Neuron (in vitro differentiated cells): ENCODE data around the gene ZBED4.

Source experiments
- H2AFZ ChIP-seq: one replicate; pipeline ENCODE4 v1.6.1; 2013; ENCODE audit warnings: low read depth, mild to moderate bottlenecking, inconsistent platforms, low read length, moderate library complexity
- H3K27me3 ChIP-seq: one replicate; pipeline ENCODE4 v1.6.1; 2013; ENCODE audit warnings: low read length; ENCODE audit not compliant: insufficient read depth
- H3K36me3 ChIP-seq: one replicate; pipeline ENCODE4 v1.6.1; 2013; ENCODE audit warnings: low read length; ENCODE audit not compliant: insufficient read depth
- H3K4me1 ChIP-seq: one replicate; pipeline ENCODE4 v1.6.1; 2013; ENCODE audit warnings: low read length; ENCODE audit not compliant: insufficient read depth
- H3K4me3 ChIP-seq: 2 replicates; pipeline ENCODE4 v1.5.1; 2013; ENCODE audit warnings: mild to moderate bottlenecking, low read length, moderate library complexity
- H3K9me3 ChIP-seq: one replicate; pipeline ENCODE4 v1.6.1; 2013; ENCODE audit warnings: low read length

ZBED4 gene

DNA sequence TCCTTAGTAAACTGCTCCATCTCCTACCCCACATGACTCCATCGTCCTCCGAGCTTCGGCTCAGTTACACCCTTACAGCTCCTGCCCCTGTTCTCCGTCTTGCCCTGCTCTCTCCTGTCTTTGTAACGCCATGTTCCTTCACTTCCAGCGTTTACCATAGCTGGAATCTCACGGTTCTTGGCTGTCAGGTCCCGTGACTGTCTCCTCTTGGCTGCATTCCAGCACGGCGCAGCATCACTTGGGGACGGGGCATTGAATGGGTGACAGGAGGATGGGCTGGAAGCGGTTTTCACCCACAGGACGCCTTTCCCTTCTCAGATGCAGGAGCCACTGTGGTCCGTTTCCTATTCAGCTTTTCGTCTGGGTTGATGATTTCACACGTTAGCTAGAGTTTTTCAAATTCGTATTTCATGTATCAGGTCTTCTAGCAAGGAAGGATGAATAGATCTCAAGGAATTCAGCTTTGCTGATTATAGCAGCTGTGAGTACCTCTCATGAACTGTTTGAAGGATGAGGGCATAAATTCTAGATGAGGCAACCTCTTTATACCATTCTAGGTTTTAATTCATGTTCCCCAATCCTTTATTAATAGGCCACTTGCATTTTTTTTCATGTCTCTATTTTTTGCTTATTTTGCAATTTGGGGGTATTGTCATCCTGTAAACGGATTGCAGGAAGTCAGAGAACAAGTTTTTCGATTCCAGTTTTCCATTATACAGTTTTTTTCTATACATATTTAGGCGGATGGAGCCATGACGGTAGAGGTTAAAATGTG is 29.1 kb downstream of the ZBED4 start:
- no peak overlapping the region for H3K4me3 ChIP-seq
- peaks cover 58% of the 10 kb centered on the region for H3K9me3 ChIP-seq
- no peak overlapping the region for H2AFZ ChIP-seq
- no peaks in the 10 kb centered on the region for H3K27me3 ChIP-seq
- no peaks in the 10 kb centered on the region for H3K4me1 ChIP-seq
- H3K36me3 ChIP-seq = peaks cover 55% of the 10 kb centered on the region

DNA sequence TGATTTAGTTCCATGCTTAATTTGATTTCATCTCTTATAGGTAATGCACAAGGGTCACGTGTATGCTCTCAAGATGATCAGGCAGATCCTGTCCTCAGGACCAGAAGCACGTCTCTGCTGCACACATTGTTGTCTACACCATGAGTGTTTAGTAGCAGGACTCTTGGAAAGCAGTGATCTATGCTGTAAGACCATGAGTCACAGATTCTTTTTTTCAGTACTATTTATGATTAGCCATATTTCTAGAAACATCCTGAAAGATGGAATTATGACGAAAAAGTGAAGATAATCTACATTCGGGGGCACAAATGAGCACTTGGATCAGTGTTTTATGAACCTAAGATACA is 29.6 kb downstream of the ZBED4 start:
- Histone ChIP-seq H3K9me3 (peaks cover 57% of the 10 kb centered on the region), H3K27me3 (no peaks in the 10 kb centered on the region), H2AFZ (no peak overlapping the region), H3K36me3 (peaks cover 55% of the 10 kb centered on the region), H3K4me1 (no peaks in the 10 kb centered on the region), H3K4me3 (no peak overlapping the region)

DNA sequence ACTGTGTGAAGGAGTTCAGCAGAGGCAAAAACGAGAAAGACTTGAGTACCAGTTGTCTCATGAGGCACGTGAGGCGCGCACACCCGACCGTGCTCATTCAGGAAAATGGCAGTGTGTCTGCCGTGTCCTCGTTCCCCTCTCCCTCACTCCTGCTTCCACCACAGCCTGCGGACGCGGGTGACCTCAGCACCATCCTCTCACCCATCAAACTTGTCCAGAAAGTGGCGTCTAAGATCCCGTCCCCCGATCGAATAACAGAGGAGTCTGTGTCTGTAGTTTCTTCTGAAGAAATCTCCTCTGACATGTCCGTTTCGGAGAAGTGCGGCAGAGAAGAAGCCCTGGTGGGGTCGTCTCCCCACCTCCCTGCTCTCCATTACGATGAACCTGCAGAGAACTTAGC is 30.4 kb downstream of the ZBED4 start:
- Histone ChIP-seq H3K9me3 (peaks cover 63% of the 10 kb centered on the region), H3K4me3 (no peak overlapping the region), H3K4me1 (no peaks in the 10 kb centered on the region), H2AFZ (no peak overlapping the region), H3K36me3 (peaks cover 59% of the 10 kb centered on the region), H3K27me3 (no peaks in the 10 kb centered on the region)

DNA sequence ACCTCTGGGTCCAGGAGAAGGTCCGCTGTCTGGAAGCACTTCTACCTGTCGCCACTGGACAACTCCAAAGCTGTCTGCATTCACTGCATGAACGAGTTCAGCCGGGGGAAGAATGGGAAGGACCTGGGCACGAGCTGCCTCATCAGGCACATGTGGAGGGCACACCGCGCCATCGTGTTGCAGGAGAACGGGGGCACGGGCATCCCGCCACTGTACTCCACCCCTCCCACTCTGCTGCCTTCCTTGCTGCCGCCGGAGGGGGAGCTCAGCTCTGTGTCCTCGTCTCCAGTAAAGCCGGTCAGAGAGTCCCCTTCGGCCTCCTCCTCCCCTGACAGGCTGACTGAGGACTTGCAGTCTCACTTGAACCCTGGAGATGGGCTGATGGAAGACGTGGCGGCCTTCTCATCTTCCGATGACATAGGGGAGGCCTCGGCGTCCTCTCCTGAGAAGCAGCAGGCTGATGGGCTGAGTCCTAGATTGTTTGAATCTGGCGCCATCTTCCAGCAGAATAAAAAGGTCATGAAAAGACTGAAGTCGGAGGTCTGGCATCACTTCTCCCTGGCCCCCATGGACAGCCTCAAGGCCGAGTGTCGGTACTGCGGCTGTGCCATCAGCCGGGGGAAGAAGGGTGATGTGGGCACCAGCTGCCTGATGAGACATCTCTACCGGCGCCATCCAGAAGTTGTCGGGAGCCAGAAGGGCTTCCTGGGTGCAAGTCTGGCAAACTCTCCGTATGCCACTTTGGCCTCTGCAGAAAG is 31.0 kb downstream of the ZBED4 start:
- no peak overlapping the region for H3K4me3 ChIP-seq
- H3K9me3 ChIP-seq = peaks cover 68% of the 10 kb centered on the region
- H3K4me1 ChIP-seq = no peaks in the 10 kb centered on the region
- no peak overlapping the region for H2AFZ ChIP-seq
- no peaks in the 10 kb centered on the region for H3K27me3 ChIP-seq
- H3K36me3 ChIP-seq = peaks cover 64% of the 10 kb centered on the region

DNA sequence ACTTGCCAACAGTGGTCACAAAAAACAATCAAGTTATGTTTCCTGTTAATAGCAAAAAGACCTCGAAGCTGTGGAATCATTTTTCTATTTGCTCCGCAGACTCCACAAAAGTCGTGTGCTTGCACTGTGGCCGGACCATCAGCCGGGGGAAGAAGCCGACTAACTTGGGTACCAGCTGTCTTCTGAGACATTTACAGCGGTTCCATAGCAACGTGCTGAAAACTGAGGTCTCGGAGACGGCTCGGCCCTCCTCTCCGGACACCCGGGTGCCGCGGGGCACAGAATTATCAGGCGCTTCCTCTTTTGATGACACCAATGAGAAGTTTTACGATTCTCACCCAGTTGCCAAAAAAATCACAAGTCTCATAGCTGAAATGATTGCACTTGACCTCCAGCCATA is 31.6 kb downstream of the ZBED4 start:
- peaks cover 64% of the 10 kb centered on the region for H3K36me3 ChIP-seq
- no peaks in the 10 kb centered on the region for H3K4me1 ChIP-seq
- H2AFZ ChIP-seq = no peak overlapping the region
- H3K9me3 ChIP-seq = peaks cover 65% of the 10 kb centered on the region
- H3K27me3 ChIP-seq = no peaks in the 10 kb centered on the region
- H3K4me3 ChIP-seq = no peak overlapping the region

DNA sequence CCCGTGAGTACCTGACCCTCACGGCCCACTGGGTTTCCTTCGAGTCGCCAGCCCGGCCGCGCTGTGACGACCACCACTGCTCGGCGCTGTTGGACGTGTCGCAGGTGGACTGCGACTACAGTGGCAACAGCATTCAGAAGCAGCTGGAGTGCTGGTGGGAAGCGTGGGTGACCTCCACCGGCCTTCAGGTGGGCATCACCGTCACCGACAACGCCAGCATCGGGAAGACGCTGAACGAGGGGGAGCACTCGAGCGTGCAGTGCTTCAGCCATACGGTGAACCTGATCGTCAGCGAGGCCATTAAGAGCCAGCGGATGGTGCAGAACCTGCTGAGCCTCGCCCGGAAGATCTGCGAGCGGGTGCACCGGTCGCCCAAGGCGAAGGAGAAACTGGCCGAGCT is 32.2 kb downstream of the ZBED4 start:
- no peaks in the 10 kb centered on the region for H3K27me3 ChIP-seq
- H3K4me3 ChIP-seq = no peak overlapping the region
- H3K36me3 ChIP-seq = peaks cover 67% of the 10 kb centered on the region
- no peak overlapping the region for H2AFZ ChIP-seq
- H3K9me3 ChIP-seq = peaks cover 63% of the 10 kb centered on the region
- no peaks in the 10 kb centered on the region for H3K4me1 ChIP-seq

DNA sequence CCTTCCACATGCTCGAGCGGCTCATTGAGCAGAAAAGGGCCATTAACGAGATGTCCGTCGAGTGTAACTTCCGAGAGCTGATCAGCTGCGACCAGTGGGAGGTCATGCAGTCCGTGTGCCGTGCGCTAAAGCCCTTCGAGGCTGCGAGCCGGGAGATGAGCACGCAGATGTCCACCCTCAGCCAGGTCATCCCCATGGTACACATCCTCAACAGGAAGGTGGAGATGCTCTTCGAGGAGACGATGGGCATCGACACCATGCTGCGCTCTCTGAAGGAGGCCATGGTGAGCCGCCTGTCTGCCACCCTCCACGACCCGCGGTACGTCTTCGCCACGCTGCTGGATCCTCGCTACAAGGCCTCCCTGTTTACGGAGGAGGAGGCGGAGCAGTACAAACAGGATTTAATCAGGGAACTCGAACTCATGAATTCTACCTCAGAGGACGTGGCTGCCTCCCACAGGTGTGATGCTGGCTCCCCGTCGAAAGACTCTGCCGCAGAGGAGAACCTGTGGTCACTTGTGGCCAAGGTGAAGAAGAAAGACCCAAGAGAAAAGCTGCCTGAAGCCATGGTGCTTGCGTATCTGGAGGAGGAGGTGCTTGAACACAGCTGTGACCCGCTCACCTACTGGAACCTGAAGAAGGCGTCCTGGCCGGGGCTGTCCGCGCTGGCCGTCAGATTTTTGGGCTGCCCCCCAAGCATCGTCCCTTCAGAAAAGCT is 32.9 kb downstream of the ZBED4 start:
- no peaks in the 10 kb centered on the region for H3K27me3 ChIP-seq
- no peak overlapping the region for H2AFZ ChIP-seq
- H3K4me1 ChIP-seq = no peaks in the 10 kb centered on the region
- peaks cover 66% of the 10 kb centered on the region for H3K9me3 ChIP-seq
- peaks cover 73% of the 10 kb centered on the region for H3K36me3 ChIP-seq
- no peak overlapping the region for H3K4me3 ChIP-seq

DNA sequence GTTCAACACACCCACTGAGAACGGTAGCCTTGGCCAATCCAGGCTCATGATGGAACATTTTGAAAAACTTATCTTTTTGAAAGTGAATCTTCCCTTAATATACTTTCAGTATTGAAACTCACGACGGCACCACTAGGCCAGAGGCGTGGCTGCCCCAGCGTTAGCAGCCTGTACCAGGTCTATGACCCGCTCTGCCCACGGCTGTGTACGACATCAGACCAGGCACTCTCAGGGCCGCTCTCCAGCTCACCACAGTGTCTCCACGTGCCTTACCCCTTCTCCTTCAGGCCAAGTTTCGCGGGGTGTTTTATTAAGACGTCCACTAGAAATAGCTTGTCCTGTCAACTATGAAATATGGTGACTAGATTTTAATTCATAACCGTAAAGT is 33.4 kb downstream of the ZBED4 start:
- Histone ChIP-seq H3K9me3 (peaks cover 66% of the 10 kb centered on the region), H3K36me3 (peaks cover 72% of the 10 kb centered on the region), H3K4me3 (no peak overlapping the region), H3K27me3 (no peaks in the 10 kb centered on the region), H2AFZ (no peak overlapping the region), H3K4me1 (no peaks in the 10 kb centered on the region)

DNA sequence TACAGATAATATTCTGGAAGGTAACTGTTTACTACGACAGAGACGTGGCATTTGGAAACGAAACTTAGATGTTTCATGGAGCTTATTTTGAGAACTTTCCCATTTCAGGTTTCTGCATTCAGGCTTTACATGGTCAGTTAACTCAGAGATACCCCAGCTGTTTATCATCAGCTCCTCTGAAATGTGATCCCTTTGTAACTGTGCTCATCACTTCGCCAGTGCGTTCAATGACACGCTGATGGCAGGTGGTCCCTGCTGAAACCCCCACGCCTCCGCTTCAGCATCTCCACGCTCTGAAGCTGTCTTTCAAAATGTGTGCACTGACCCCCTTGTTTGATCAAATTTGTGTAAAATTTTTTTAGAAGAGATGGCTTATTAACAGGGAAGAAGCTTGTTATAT is 34.1 kb downstream of the ZBED4 start:
- H3K9me3 ChIP-seq = peaks cover 65% of the 10 kb centered on the region
- peaks cover 78% of the 10 kb centered on the region for H3K36me3 ChIP-seq
- no peaks in the 10 kb centered on the region for H3K27me3 ChIP-seq
- H3K4me3 ChIP-seq = no peak overlapping the region
- H3K4me1 ChIP-seq = no peaks in the 10 kb centered on the region
- H2AFZ ChIP-seq = no peak overlapping the region

DNA sequence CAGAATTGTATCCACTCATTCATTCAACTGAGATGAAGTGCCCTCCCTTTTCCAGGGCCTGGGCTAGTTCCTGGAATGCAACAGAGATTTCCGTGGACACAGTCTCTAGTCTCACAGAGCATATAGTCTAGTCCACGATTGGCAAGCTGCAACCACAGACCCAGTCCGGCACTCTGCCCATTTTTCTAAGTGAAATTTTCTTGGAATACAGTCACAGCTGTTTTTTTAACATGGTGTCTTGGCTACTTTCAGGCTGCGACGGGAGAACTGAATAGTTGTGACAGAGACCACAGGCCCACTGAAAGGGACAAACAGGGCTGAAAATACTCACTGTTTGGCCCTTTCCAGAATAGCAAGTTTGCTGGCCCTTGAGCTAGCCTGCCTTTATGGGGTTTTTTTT is 35.4 kb downstream of the ZBED4 start:
- H3K4me1 ChIP-seq = no peaks in the 10 kb centered on the region
- no peaks in the 10 kb centered on the region for H3K27me3 ChIP-seq
- no peak overlapping the region for H2AFZ ChIP-seq
- H3K9me3 ChIP-seq = peaks cover 56% of the 10 kb centered on the region
- no peak overlapping the region for H3K4me3 ChIP-seq
- peaks cover 70% of the 10 kb centered on the region for H3K36me3 ChIP-seq

DNA sequence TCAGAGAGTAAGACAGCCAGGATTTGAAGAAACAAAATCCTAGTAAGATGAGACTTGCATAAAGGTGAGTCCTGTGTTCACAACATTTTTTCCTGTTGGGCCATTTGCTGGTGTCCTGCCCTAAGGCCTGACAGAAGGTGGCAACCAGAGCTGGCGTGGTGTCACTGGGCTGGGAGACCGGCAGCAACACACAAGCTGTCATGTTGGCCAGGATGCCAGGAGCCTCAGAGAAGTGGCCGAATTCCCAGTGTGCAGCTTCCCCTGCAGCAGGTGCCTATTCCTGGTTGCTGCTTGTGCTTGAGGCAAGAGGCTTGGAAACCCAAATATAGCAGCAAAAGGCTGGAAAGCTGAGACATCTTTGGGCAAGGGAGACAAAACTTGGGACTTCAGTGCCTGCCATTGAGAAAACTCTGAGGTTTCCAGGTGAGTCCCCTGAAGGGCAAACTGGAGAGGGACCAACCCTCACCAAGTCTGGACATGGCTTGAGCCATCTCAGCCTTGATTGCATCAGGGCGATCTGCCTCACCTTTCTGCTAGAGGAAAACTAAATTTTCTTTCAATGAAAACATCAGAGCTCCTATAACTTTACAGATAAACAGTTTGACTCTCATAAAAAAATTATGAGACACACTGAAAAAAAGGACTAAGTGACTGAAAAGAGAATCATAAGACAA is 38.7 kb downstream of the ZBED4 start:
- Histone ChIP-seq H2AFZ (no peak overlapping the region), H3K4me3 (no peak overlapping the region), H3K36me3 (peaks cover 38% of the 10 kb centered on the region), H3K9me3 (peaks cover 29% of the 10 kb centered on the region), H3K27me3 (no peaks in the 10 kb centered on the region), H3K4me1 (no peaks in the 10 kb centered on the region)

DNA sequence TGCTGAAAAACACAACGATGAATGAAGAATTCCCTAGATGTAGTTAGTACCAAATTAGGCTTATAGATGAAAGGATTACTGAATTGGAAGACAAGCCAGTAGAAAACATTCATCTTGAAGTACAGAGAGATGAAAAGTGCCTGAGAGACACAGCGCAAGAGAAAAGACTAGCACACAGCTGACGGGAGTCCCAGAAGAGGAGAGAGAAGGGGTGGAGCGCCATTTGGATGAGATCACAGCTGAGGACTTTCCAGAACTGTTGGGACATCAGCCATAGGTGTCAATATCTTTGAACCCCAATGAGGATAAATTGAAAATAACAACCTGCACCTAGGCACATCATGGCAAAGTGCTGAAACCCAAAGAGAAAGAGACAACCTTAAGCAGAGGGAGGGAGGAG is 39.4 kb downstream of the ZBED4 start:
- Histone ChIP-seq H2AFZ (no peak overlapping the region), H3K9me3 (peaks cover 26% of the 10 kb centered on the region), H3K27me3 (no peaks in the 10 kb centered on the region), H3K4me3 (no peak overlapping the region), H3K36me3 (peaks cover 31% of the 10 kb centered on the region), H3K4me1 (no peaks in the 10 kb centered on the region)
